Aorta (tissue), 5 donors: Measurements from ENCODE around the gene HPSE2. TPM values are rescaled to one million over a fixed set of nuclear protein-coding genes. Genes with fewer than 3 reads are reported as not detected.

ENCODE experiments used
- ATAC-seq: fragments of 200-7000 bp; cut with Tn5 transposase; one replicate; pipeline ENCODE4 v1.9.1; 2022; ENCODE audit warnings: moderate library complexity; ENCODE audit not compliant: low FRiP score
- DNase-seq, 2 donors: peaks; one replicate each; pipeline ENCODE4 v3.0.0-alpha.2; 2020
- H3K27ac ChIP-seq, 2 donors: one replicate each; pipeline ENCODE4 v1.5.1; 2013; ENCODE audit warnings: low read length in 2 of 2, mild to moderate bottlenecking in 2 of 2, moderate library complexity in 2 of 2, control low read depth in 1 of 2, inconsistent platforms in 1 of 2, low read depth in 1 of 2
- H3K27me3 ChIP-seq, 2 donors: one replicate each; pipeline ENCODE4 v1.6.1; 2013; ENCODE audit warnings: control low read depth in 1 of 2, low read length in 1 of 2, mild to moderate bottlenecking in 1 of 2, moderate library complexity in 1 of 2; ENCODE audit not compliant: insufficient read depth in 2 of 2, control insufficient read depth in 1 of 2
- H3K36me3 ChIP-seq, 2 donors: one replicate each; pipeline ENCODE4 v1.6.1; 2013; ENCODE audit warnings: control low read depth in 1 of 2, low read length in 1 of 2, mild to moderate bottlenecking in 1 of 2; ENCODE audit not compliant: insufficient read depth in 2 of 2, control insufficient read depth in 1 of 2
- H3K4me1 ChIP-seq, 2 donors: one replicate each; pipeline ENCODE4 v1.6.1; 2013; ENCODE audit warnings: low read length in 2 of 2, control low read depth in 1 of 2, mild to moderate bottlenecking in 1 of 2, moderate library complexity in 1 of 2; ENCODE audit not compliant: insufficient read depth in 2 of 2, control insufficient read depth in 1 of 2
- H3K4me3 ChIP-seq, 2 donors: one replicate each; pipeline ENCODE4 v1.5.1; 2013; ENCODE audit warnings: low read length in 2 of 2, control low read depth in 1 of 2, mild to moderate bottlenecking in 1 of 2
- H3K9me3 ChIP-seq: one replicate; pipeline ENCODE4 v1.6.1; 2013; ENCODE audit warnings: mild to moderate bottlenecking, low read length; ENCODE audit not compliant: control insufficient read depth
- WGBS, 2 donors: extraction: QIAGEN DNeasy Blood & Tissue Kit; methylation state at CpG; one replicate each; pipeline ENCODE4 v1.1.7; 2013; 5-methylcytosine and 5-hydroxymethylcytosine counted together
- intact Hi-C, 2 donors: fragments of 100-400 bp; cut with DNase I; formaldehyde crosslinking; loops; one replicate each; pipeline versions ENCODE4 v1.14.2 to v1.15.0; 2022
- polyA plus RNA-seq, 2 donors: library from polyadenylated mRNA; stranded (reverse); fragments of 200-250 nt; gene quantifications; one replicate each; pipeline ENCODE4 v1.2.3, GENCODE V29; 2013
- total RNA-seq, 2 donors: library from RNA; stranded (reverse); fragmentation: NEBNext Ultra II Directional; extraction: Animal tissue kit (Norgen Biotek cat#: 25700); gene quantifications; one replicate each; pipeline ENCODE4 v1.2.1, GENCODE V29; 2021
- donor health status: healthy with polysubstance abuse.
- donor health status: Bipolar disorder and iron deficiency.
- donor health status: DM: no; HTN: no; CAD: no.
- donor health status: DM: no; HTN: no; CAD: no.
- donor health status: DM: yes; HTN: yes; CAD: no.

The HPSE2 gene
- total and polyA plus RNA-seq, 4 donors = 1.2 to 22.0 (median 4.8) TPM

DNA sequence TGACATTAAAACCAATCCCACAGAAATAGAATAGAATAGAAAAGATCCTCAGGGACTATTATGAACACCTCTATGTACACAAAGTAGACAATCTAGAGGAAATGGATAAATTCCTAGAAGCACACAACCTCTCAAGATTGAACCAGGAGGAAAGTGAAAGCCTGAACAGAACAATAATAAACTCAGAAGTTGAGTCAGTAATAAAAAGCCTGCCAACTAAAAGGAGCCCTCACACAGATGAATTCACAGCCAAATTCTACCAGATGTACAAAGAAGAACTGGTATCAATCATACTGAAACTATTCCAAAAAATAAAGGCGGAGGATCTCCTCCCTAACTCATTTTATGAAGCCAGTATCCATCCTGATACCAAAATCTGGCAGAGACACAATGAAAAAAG is 568.6 kb downstream of the HPSE2 start:
- Histone ChIP-seq H3K27me3 (no peaks in the 10 kb centered on the region), H3K36me3 (no peaks in the 10 kb centered on the region), H3K27ac (no peak overlapping the region), H3K4me1 (no peaks in the 10 kb centered on the region), H3K9me3 (no peaks in the 10 kb centered on the region), H3K4me3 (no peak overlapping the region)
- ATAC-seq = no peak
- intact Hi-C loops = no loop called here
- DNase-seq = no peak
- WGBS, 2 donors = 78 to 96% methylated on average over 1 of the region's 1 CpG

DNA sequence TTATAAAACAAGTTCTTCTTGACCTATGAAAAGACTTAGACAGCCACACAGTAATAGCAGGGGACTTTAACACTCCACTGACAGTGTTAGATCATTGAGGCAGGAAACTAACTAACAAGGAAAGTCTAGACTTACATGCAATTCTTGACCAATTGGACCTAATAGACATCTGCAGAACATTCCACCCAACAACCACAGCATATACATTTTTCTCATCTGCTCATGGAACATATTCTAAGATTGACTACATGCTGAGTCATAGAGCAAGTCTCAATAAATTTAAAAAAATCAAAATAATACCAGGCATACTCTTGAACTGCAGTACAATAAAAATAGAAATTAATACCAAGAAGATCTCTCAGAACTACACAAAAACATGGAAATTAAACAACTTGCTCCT is 569.4 kb downstream of the HPSE2 start:
- ATAC-seq (no peak), DNase-seq (no peak)
- Histone ChIP-seq H3K36me3 (no peaks in the 10 kb centered on the region), H3K27me3 (no peaks in the 10 kb centered on the region), H3K4me1 (no peaks in the 10 kb centered on the region), H3K27ac (no peak overlapping the region), H3K9me3 (no peaks in the 10 kb centered on the region), H3K4me3 (no peak overlapping the region)
- intact Hi-C loops = no loop called here

DNA sequence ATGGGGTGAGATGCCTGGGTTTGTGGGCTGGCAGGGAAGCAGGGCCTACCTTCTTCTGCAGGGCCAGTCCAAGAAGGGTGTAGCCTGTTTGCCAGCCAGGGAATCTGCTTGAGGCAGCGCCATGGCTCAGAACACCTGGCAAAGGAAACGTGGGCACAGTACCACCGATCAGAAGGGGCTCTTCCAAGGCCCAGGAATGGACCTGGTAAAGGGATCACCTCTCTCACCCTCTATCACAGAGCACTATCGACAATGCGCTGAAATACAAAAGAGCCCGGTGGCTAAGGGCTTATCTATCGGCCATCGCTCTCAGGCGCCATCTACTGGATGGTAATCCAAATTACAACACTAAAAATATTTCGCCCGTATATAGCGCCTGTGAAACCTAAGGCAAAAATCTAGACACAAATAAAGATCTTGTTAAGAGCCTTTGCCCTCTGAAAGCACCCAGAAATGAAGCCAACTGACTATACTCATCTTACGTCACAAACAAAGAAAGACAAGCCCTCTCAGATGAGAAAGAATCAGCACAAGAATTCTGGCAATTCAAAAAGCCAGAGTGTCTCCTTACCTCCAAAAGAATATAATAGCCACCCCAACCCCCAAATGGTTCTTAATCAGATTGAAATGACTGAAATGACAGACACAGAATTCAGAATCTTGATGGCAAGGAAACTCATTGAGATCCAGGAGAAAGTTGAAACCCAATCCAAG is 571.2 kb downstream of the HPSE2 start:
- 33 to 44% methylated on average over 13 of the region's 13 CpGs for WGBS, 2 donors
- intact Hi-C loops = loop anchor here in 1 of 2 donors (5.0 kb wide), 1 partner anchor 197 kb away; no protein-coding TSS in a partner anchor
- no peak for DNase-seq

DNA sequence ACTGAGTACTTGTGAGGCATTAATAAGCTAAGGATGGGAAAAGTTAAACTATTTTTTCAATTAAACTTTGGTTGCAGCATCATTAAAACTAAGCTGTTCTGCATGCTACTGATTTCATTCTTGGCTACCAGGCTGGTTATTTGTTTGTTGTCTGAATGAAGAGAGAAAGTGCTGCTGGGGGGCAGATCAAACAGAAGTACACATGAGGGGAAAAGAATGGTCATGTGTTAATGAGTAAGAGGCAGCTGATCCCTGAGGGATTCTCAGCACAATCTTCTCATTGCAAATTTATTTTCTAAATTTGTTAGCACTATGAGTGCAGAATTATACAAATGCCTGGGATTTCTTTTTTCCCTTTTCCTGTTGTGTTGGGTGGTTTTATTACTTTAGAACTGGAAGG is 575.7 kb downstream of the HPSE2 start:
- Histone ChIP-seq H3K4me3 (no peak overlapping the region), H3K4me1 (no peaks in the 10 kb centered on the region), H3K9me3 (no peaks in the 10 kb centered on the region), H3K27me3 (no peaks in the 10 kb centered on the region), H3K36me3 (no peaks in the 10 kb centered on the region), H3K27ac (no peak overlapping the region)
- DNase-seq (no peak), ATAC-seq (no peak)
- intact Hi-C loops = loop anchor here in 1 of 2 donors (5.0 kb wide), 1 partner anchor 193 kb away; no protein-coding TSS in a partner anchor

More for the DNA sequence above, 571.2 kb downstream of the HPSE2 start:
- no peaks in the 10 kb centered on the region for H3K4me1 ChIP-seq
- H3K36me3 ChIP-seq = no peaks in the 10 kb centered on the region
- no peaks in the 10 kb centered on the region for H3K27me3 ChIP-seq
- no peak overlapping the region for H3K27ac ChIP-seq
- ATAC-seq = no peak
- no peak overlapping the region for H3K4me3 ChIP-seq
- H3K9me3 ChIP-seq = no peaks in the 10 kb centered on the region

DNA sequence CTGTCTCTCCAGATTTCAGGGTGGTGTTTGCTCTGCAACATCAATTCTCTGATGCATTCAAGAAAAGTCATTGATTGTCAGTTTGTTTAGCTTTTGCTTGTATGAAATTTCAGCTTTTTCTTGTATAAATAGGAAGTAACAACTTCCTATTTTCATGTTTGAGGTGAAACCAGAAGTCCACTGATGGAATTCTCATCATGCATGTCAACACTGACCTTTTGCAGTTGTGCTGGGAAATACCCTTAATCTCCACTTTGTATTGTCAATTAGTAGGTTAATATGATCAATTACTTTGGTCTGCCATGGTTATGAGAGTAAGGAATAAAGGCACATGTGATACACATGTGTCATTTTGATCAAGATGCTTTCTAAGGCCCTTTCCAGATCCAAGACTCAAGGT is 580.2 kb downstream of the HPSE2 start:
- no peak for DNase-seq
- H3K4me1 ChIP-seq = no peaks in the 10 kb centered on the region
- no peak overlapping the region for H3K4me3 ChIP-seq
- peaks cover 2% of the 10 kb centered on the region for H3K9me3 ChIP-seq
- ATAC-seq = no peak
- intact Hi-C loops = no loop called here
- H3K36me3 ChIP-seq = no peaks in the 10 kb centered on the region
- H3K27me3 ChIP-seq = no peaks in the 10 kb centered on the region
- H3K27ac ChIP-seq = no peak overlapping the region

DNA sequence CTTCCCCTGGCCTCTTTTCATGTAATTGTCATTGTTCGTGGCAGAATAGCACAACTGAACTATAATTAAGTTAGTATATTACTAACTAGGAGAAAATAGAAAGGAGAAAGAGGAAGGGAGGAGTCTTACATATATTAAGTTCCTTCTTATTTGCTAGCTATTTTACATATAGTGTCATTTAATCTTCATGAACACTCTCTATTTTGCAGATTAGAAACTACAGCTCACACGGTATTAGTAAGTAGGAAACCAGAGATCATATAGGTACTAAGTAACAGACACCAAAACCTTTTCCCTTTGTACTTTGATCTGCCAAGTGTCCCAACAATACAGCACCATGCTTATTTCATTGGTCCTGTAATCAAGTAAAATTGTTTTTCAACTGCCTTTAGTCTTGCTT is 586.5 kb downstream of the HPSE2 start:
- ATAC-seq = no peak
- H3K27me3 ChIP-seq = no peaks in the 10 kb centered on the region
- no peaks in the 10 kb centered on the region for H3K4me1 ChIP-seq
- H3K4me3 ChIP-seq = no peak overlapping the region
- 70 to 79% methylated on average over 2 of the region's 2 CpGs for WGBS, 2 donors
- intact Hi-C loops = no loop called here
- H3K9me3 ChIP-seq = peaks cover 2% of the 10 kb centered on the region
- H3K27ac ChIP-seq = no peak overlapping the region
- no peak for DNase-seq
- no peaks in the 10 kb centered on the region for H3K36me3 ChIP-seq

DNA sequence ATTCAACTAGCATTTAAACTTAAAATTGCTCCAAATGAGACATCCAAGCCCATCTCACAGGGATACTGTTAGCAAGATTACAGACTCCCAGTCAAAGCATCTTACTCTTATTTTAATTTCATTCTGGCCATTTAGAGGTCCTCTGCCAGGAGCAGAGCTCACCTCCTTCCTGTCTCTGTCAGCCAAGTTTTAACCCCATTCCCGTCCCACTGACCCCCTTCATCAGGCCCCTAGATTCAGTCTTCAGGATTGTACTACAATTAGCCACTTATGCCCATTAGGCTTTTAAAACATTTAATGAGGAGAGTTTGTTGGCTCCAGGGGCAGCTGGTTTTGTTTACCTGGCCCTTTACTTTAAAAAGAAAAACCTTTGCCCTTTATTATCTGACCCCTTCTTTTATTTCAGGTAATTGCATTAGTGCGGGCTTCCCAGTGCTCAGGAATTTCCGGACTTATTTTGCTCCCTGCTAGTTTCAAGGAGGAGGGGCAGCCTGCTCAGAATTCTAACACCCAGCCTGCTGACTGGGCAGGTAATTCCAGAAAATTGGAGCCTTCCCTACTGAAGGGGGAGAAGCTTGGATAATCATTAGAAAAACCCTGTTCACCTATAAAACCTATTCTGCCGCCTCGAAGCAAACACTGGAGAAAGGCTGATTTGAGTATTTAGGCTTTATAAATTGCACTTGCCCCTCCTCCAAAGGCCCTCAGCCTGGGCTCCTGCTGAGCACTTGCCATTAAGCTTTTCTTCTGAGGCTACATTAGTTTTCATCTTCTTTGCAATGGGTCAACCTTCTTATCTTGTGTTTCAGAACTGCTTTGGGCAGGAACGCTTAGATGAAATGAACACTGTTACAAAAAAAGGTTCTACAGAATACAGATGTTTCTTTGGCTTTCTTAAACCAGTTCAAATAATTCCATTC is 588.4 kb downstream of the HPSE2 start:
- Histone ChIP-seq H3K36me3 (no peaks in the 10 kb centered on the region), H3K4me1 (no peaks in the 10 kb centered on the region), H3K27me3 (no peaks in the 10 kb centered on the region), H3K4me3 (no peak overlapping the region), H3K27ac (no peak overlapping the region), H3K9me3 (no peaks in the 10 kb centered on the region)
- no peak for ATAC-seq
- DNase-seq = no peak
- intact Hi-C loops = no loop called here
- 34 to 35% methylated on average over 6 of the region's 6 CpGs for WGBS, 2 donors

DNA sequence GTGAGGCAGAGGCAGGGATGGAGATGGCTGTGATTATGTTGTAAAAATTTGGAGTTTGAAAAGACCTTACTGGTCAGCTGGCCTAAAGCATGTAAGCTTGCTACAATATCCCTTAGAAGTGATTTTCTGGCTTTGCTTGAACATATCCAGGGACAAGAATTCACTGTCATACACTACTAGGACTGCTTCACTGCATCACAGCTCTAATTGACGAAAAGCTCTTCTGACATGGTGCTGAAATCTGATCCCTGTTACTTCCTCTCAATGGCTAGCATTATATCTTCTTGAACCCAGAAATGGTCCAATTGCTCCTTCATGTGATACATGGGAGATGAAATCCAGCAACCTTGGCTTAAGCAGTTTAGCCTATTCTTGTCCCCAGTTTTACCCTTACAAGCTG is 591.2 kb downstream of the HPSE2 start:
- ATAC-seq = no peak
- no peak overlapping the region for H3K4me3 ChIP-seq
- no peak overlapping the region for H3K27ac ChIP-seq
- 80 to 94% methylated on average over 1 of the region's 1 CpG for WGBS, 2 donors
- no peaks in the 10 kb centered on the region for H3K36me3 ChIP-seq
- no peaks in the 10 kb centered on the region for H3K27me3 ChIP-seq
- intact Hi-C loops = no loop called here
- no peaks in the 10 kb centered on the region for H3K9me3 ChIP-seq
- no peak for DNase-seq
- no peaks in the 10 kb centered on the region for H3K4me1 ChIP-seq

DNA sequence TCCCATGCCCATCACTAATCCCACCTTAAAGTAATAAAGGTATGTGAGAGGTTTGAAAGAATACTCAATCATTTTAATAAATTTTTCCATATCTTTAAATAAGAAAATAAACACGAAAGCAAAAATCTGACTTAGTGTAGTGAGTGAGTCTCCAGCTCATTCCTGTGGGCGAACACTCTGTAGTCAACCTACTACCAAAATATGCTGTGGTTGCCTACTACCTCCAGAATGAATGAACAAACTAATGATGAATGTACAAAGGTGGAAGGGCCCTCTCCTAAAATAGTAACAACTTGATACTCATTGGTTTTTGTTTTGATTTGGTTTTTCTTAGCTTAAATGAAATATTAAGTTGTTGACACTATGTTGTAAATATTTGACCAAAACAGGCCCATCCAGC is 593.4 kb downstream of the HPSE2 start:
- no peak overlapping the region for H3K4me3 ChIP-seq
- intact Hi-C loops = no loop called here
- no peak for ATAC-seq
- DNase-seq = no peak
- no peaks in the 10 kb centered on the region for H3K4me1 ChIP-seq
- no peak overlapping the region for H3K27ac ChIP-seq
- 64 to 76% methylated on average over 2 of the region's 2 CpGs for WGBS, 2 donors
- no peaks in the 10 kb centered on the region for H3K9me3 ChIP-seq
- no peaks in the 10 kb centered on the region for H3K36me3 ChIP-seq
- H3K27me3 ChIP-seq = no peaks in the 10 kb centered on the region
